KMS-11 (cell line): ENCODE measurements around the gene PLSCR4.
"Not testable (repeated sequence)": the region's sequence is repeated elsewhere in the genome, so short reads cannot be mapped to it uniquely, and the experiment has no call there.

ENCODE experiments used
- H2AFZ ChIP-seq: fragments of 200-600 bp; sonication (generic); 2 replicates; pipeline ENCODE4 v1.6.1; 2016; ENCODE audit warnings: antibody characterized with exemption, mixed run types, low read depth
- H3K27ac ChIP-seq: fragments of 200-600 bp; sonication (generic); 2 replicates; pipeline ENCODE4 v1.6.1; 2016; ENCODE audit warnings: mild to moderate bottlenecking, mixed run types
- H3K27me3 ChIP-seq: fragments of 200-600 bp; sonication (generic); 2 replicates; pipeline ENCODE4 v1.6.1; 2017; ENCODE audit warnings: mild to moderate bottlenecking, low read depth, mixed run types, moderate library complexity; ENCODE audit not compliant: insufficient read depth
- H3K36me3 ChIP-seq: fragments of 200-600 bp; sonication (generic); 2 replicates; pipeline ENCODE4 v1.6.1; 2017; ENCODE audit warnings: mild to moderate bottlenecking, mixed run types; ENCODE audit not compliant: insufficient read depth
- H3K4me1 ChIP-seq: fragments of 200-600 bp; sonication (generic); 2 replicates; pipeline ENCODE4 v1.6.1; 2016; ENCODE audit warnings: mild to moderate bottlenecking, low read depth, mixed run types; ENCODE audit not compliant: poor library complexity, severe bottlenecking
- H3K4me2 ChIP-seq: fragments of 200-600 bp; sonication (generic); 2 replicates; pipeline ENCODE4 v1.7.0; 2016; ENCODE audit warnings: mild to moderate bottlenecking, mixed run types
- H3K4me3 ChIP-seq: fragments of 200-600 bp; sonication (generic); IDR thresholded peaks from 2 replicates; pipeline ENCODE4 v1.6.1; 2017; ENCODE audit warnings: low read depth, low read length, mixed read lengths; ENCODE audit not compliant: insufficient read depth
- H3K79me2 ChIP-seq: fragments of 200-600 bp; sonication (generic); 2 replicates; pipeline ENCODE4 v1.6.1; 2016; ENCODE audit warnings: low read depth, mixed run types; ENCODE audit not compliant: insufficient read depth
- H3K9ac ChIP-seq: fragments of 200-600 bp; sonication (generic); 2 replicates; pipeline ENCODE4 v1.6.1; 2016; ENCODE audit warnings: mild to moderate bottlenecking, mixed run types
- H4K20me1 ChIP-seq: fragments of 200-600 bp; sonication (generic); 2 replicates; pipeline ENCODE4 v1.6.1; 2016; ENCODE audit warnings: mild to moderate bottlenecking, mixed run types; ENCODE audit not compliant: insufficient read depth
- CTCF ChIP-seq: fragments of 200-600 bp; sonication (generic); conservative IDR thresholded peaks from 2 replicates; pipeline ENCODE4 v1.6.1; 2017; ENCODE audit warnings: low read depth, mild to moderate bottlenecking, antibody characterized with exemption, low read length, moderate library complexity, mixed read lengths

PLSCR4 gene

DNA sequence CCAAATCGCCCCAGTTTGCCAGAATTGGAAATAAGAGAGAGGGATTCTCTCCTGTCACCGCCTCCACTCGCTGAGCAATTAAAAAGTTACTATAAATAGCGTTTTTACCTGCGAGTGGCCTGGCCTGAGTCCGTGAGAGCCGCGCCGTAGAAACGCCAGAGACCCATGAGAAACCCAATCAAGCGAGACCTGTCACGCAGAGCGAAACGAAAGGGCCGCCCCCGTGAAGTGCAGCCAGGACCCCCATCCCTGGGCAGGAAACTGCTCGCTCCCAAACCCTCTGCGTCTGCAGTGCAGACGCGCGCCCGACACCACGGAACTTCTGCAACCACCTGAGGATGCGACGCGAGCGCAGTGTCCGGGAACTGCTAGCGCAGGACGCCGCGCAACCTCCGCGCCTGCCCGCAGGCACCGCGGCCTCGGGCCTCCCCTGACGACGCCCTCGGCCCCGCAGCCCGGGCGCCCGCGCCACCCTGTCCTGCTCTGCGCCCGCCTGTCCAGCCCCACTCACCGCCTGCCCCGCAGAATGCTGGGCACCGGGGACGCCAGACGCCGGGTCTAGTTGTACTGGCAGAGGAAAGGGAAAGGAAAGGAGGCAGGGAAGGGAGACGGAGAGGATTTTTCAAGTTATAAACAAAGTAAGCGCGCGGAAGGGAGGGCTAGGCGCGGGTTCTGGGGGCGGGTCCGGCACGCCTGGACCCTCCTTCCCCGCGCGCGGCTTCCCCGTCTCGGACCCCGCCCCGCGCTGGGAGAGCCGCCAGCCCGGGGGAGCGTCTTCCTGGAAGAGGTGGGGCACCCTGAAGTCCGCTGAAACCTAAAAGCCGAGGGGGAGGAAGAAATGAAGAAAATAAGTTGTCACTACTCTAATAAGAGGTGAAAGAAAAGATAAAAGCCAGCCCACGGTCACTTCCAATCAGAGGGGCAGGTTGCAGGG, at the start of gene PLSCR4:
Gene PLSCR4, minus strand, starts transcription at position 657 of the 934 bp plus-strand sequence. CDS start 29,034 bp downstream, outside the sequence.
- Histone ChIP-seq H3K27me3 (no peaks in the 10 kb centered on the region), H3K36me3 (no peaks in the 10 kb centered on the region), H3K4me1 (peaks cover 5% of the 10 kb centered on the region), H3K79me2 (no peaks in the 10 kb centered on the region), H3K4me2 (peak within 1 kb of the TSS; percentile 61), H3K9ac (peak within 1 kb of the TSS; percentile 58), H2AFZ (peak within 1 kb of the TSS; percentile 100), H3K4me3 (peak within 1 kb of the TSS; percentile 98), H3K27ac (no peak within 1 kb of the TSS), H4K20me1 (no peaks in the 10 kb centered on the region)
- TF ChIP-seq CTCF = no peak

DNA sequence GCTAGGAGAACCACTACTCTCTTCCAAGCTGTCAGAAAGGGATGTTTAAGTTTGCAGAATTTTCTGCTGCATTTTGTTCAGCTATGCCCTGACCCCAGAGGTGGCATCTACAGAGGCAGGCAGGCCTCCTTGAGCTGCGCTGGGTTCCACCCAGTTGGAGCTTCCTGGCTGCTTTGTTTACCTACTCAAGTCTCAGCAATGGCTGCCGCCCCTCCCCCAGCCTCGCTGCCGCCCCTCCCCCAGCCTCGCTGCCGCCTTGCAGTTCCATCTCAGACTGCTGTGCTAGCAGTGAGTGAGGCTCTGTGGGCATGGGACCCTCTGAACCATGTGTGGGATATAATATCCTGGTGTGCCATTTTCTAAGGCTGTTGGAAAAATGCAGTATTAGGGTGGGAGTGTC, 42.5 kb upstream of the PLSCR4 start:
- H3K27ac ChIP-seq, H3K4me2 ChIP-seq, H3K4me3 ChIP-seq, H3K27me3 ChIP-seq, H3K4me1 ChIP-seq, H3K79me2 ChIP-seq, H3K36me3 ChIP-seq, H3K9ac ChIP-seq, H2AFZ ChIP-seq, H4K20me1 ChIP-seq: not testable (repeated sequence)

GRCh38 chr3:146283781-146284445, 33.0 kb upstream of the PLSCR4 start:
- H3K27ac ChIP-seq = no peak overlapping the region
- H3K36me3 ChIP-seq = no peaks in the 10 kb centered on the region
- TF ChIP-seq CTCF = no peak
- H4K20me1 ChIP-seq = no peaks in the 10 kb centered on the region
- H3K27me3 ChIP-seq = no peaks in the 10 kb centered on the region
- no peak overlapping the region for H3K4me2 ChIP-seq
- H3K79me2 ChIP-seq = no peaks in the 10 kb centered on the region
- no peak overlapping the region for H2AFZ ChIP-seq
- H3K9ac ChIP-seq = no peak overlapping the region
- no peak overlapping the region for H3K4me3 ChIP-seq
- no peaks in the 10 kb centered on the region for H3K4me1 ChIP-seq

- H4K20me1 ChIP-seq = no peaks in the 10 kb centered on the region
- no peaks in the 10 kb centered on the region for H3K36me3 ChIP-seq
- no peaks in the 10 kb centered on the region for H3K79me2 ChIP-seq
- no peaks in the 10 kb centered on the region for H3K4me1 ChIP-seq
- TF ChIP-seq CTCF = no peak
- no peak overlapping the region for H2AFZ ChIP-seq
- H3K9ac ChIP-seq = no peak overlapping the region
- H3K27ac ChIP-seq = no peak overlapping the region
- H3K4me2 ChIP-seq = no peak overlapping the region
- H3K27me3 ChIP-seq = no peaks in the 10 kb centered on the region
- H3K4me3 ChIP-seq = no peak overlapping the region
These were observed 30.0 kb upstream of the PLSCR4 start for GRCh38 chr3:146280864-146281263.
